Peyer's patch (tissue), 4 donors: ENCODE data around the gene FRMD1.

Experiments
- CTCF ChIP-seq, 6 experiments: fragments of 450-650 bp in 4 of 6; fragments of 200-600 bp in 2 of 6; sonication (generic) in 1 of 6; IDR thresholded peaks; one replicate each; pipeline ENCODE4 v1.5.1; 2017 to 2019; ENCODE audit warnings: antibody characterized with exemption in 6 of 6, mild to moderate bottlenecking in 3 of 6, moderate library complexity in 1 of 6
- POLR2A ChIP-seq, 2 donors: fragments of 450-650 bp; IDR thresholded peaks; one replicate each; pipeline ENCODE4 v1.5.1; 2017; ENCODE audit warnings: antibody characterized with exemption in 2 of 2, mild to moderate bottlenecking in 2 of 2, moderate library complexity in 2 of 2

GRCh38 chr6:168007592-168008338, 71.2 kb downstream of the FRMD1 start:
- no peak for TF ChIP-seq CTCF (IDR thresholded peaks at IDR 0.05)
- TF ChIP-seq POLR2A (IDR thresholded peaks at IDR 0.05), result no peak
